ENCODE measurements around the gene NSMF. TPM values are rescaled to one million over a fixed set of nuclear protein-coding genes. Genes with fewer than 3 reads are reported as not detected.

NSMF gene
- total and polyA plus RNA-seq, 2 of the 8 experiments (the other 6 are each of a cell fraction or from before 2014, with no cell fraction given): 56.7 to 65.1 TPM

DNA sequence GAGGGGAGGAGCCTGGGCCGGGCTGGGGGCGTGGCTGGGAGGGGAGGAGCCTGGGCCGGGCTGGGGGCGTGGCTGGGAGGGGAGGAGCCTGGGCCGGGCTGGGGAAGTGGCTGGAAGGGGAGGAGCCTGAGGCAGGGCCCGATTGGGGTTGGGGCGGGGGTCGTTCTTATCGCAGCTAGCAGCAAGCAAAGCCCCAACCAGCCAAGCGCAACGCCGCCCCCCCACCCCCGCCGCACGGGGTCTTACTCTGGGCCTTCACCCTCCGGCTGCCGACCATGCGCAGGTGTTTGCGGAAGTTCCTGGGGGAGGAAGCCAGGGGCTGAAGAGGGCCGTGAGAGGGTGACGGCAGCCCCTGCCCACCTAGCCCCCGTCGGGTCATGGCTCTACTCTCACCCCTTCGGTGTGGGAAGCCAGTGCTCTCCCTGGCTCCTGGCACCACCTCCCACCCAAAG is 5.0 kb downstream of the NSMF start:
- Histone ChIP-seq H3K27ac (ENCODE audit: low read depth, low read length) (0 out of 2 replicates have a peak overlapping the region, but pooled peaks have one; percentile 30), H4K20me1 (replicated peaks in 1 of 2; ENCODE audit: control insufficient read depth in 1 of 2, insufficient read depth in 2 of 2, low read length in 2 of 2) (peaks cover 0 to 13% of the 10 kb centered on the region in 2 experiments), H4K91ac (replicated peaks; ENCODE audit: insufficient read length, low read length) (peak overlapping the region; percentile 5), H2BK5ac (ENCODE audit: low read depth, low read length) (peak overlapping the region; percentile 71; the same call in 1 of the 2 replicates), H2AK5ac (ENCODE audit: low read depth, low read length) (no peak overlapping the region; the same call in 1 of the 2 replicates), H3K4me2 (ENCODE audit: insufficient read depth in 1 of 2, low read depth in 2 of 2, low read length in 2 of 2) (peak overlapping the region; percentile 56 to 67), H3K4me1 (replicated peaks in 1 of 4; ENCODE audit: control insufficient read depth in 3 of 4, insufficient read depth in 4 of 4, low read length in 3 of 4) (peaks cover 0 to 22% (median 17%) of the 10 kb centered on the region in 4 experiments; a peak in 6 of 7 replicates), H3K14ac (ENCODE audit: insufficient read length) (no peak overlapping the region), H2BK12ac (ENCODE audit: low read depth, low read length) (0 out of 2 replicates have a peak overlapping the region, but pooled peaks have one; percentile 50), H3K36me3 (ENCODE audit: control insufficient read depth in 2 of 4, insufficient read depth in 4 of 4, low read length in 3 of 4) (peaks cover 4 to 18% (median 7%) of the 10 kb centered on the region in 4 experiments; a peak in 7 of 8 replicates), H3K4me3 (ENCODE audit: extremely low read depth in 1 of 4, insufficient read depth in 2 of 4, low read depth in 3 of 4, low read length in 4 of 4) (peak overlapping the region; percentile 23 to 56 (median 29); a peak in 7 of 8 replicates), H3K23ac (ENCODE audit: insufficient read length) (no peak overlapping the region), H2BK120ac (replicated peaks; ENCODE audit: low read depth, low read length) (no peak overlapping the region), H2BK15ac (ENCODE audit: low read length) (peak overlapping the region; percentile 92; the same call in 1 of the 2 replicates), H2AFZ (ENCODE audit: low read length) (no peak overlapping the region), H2BK20ac (ENCODE audit: low read length) (no peak overlapping the region), H3K56ac (replicated peaks; ENCODE audit: insufficient read length, low read depth, low read length) (peak overlapping the region; percentile 73), H3K18ac (ENCODE audit: extremely low read depth, low read length) (peak overlapping the region; percentile 83), H3K9ac (replicated peaks in 1 of 4; ENCODE audit: extremely low read depth in 1 of 4, low read depth in 3 of 4, low read length in 3 of 4) (peak overlapping the region in 1 of 4 experiments; percentile 46; a peak in 2 of 7 replicates), H4K5ac (ENCODE audit: insufficient read length, low read depth, low read length) (no peak overlapping the region), H4K8ac (ENCODE audit: extremely low read depth, insufficient read depth, low read length) (peak overlapping the region; percentile 57), H3K23me2 (ENCODE audit: low read depth, low read length) (peaks cover 13% of the 10 kb centered on the region; the same call in 1 of the 2 replicates), H3K4ac (replicated peaks; ENCODE audit: insufficient read length, low read depth, low read length) (no peak overlapping the region), H3K79me2 (ENCODE audit: control insufficient read depth in 1 of 2, insufficient read depth in 2 of 2, low read length in 2 of 2) (no peaks in the 10 kb centered on the region; a peak in 1 of 4 replicates), H3K79me1 (ENCODE audit: low read depth, low read length) (peaks cover 3% of the 10 kb centered on the region; the same call in 1 of the 2 replicates), H3K27me3 (replicated peaks in 1 of 4; ENCODE audit: control insufficient read depth in 3 of 4, extremely low read depth in 1 of 4, insufficient read depth in 3 of 4, low read length in 3 of 4) (no peaks in the 10 kb centered on the region; a peak in 2 of 7 replicates), H3K9me3 (ENCODE audit: insufficient read depth in 2 of 2, low read depth in 1 of 2, low read length in 1 of 2) (no peaks in the 10 kb centered on the region)
- 28% methylated on average over 6 of the region's 24 CpGs; no CpG with 5 or more reads in 1 of the 2 experiments for WGBS, 2 experiments (ENCODE audit: extremely low coverage in 1 of 2, insufficient coverage in 1 of 2, insufficient read length in 1 of 2, insufficient replicate concordance in 2 of 2, low coverage in 1 of 2, low lambda C conversion rate in 2 of 2, missing lambda C conversion rate in 1 of 2)
- DNase-seq (ENCODE audit: low read depth in 1 of 2, low spot score in 2 of 2): peak in 1 of 2 experiments; percentile 86
- CTCF ChIA-PET (ENCODE audit: partially characterized antibody): interaction anchor here (1.3 to 2.5 kb wide), 2 partner anchors 8 to 10 kb away, joined by 6 to 13 read pairs; no protein-coding TSS in a partner anchor
- no peak for FAIRE-seq
- POLR2A ChIA-PET (ENCODE audit: partially characterized antibody): interaction anchor here (1.1 to 3.6 kb wide), 6 partner anchors 8 to 214 kb away, joined by 3 to 28 read pairs (median 4); partner anchors contain the start of genes ENTPD8 and TUBB4B
- TF ChIP-seq RXRA (IDR thresholded peaks at IDR 0.05; ENCODE audit: insufficient read depth, low read depth, low read length) (no peak), SP1 (IDR thresholded peaks at IDR 0.05; ENCODE audit: low read depth, low read length) (no peak), EGR1 (IDR thresholded peaks at IDR 0.05; ENCODE audit: borderline replicate concordance, low read depth, low read length) (no peak), TAF7 (optimal IDR thresholded peaks at IDR 0.05; ENCODE audit: borderline replicate concordance, low read depth, low read length) (no peak), SIN3A (conservative IDR thresholded peaks at IDR 0.05 in 1 of 2, IDR thresholded peaks at IDR 0.05 in 1 of 2; ENCODE audit: low read depth in 1 of 2, low read length in 2 of 2) (no peak), CTBP2 (IDR thresholded peaks at IDR 0.05; ENCODE audit: borderline replicate concordance, insufficient read depth, insufficient read length, low read length) (no peak)
- TF ChIP-seq, protein P1, sequence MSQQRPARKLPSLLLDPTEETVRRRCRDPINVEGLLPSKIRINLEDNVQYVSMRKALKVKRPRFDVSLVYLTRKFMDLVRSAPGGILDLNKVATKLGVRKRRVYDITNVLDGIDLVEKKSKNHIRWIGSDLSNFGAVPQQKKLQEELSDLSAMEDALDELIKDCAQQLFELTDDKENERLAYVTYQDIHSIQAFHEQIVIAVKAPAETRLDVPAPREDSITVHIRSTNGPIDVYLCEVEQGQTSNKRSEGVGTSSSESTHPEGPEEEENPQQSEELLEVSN (IDR thresholded peaks at IDR 0.05): no peak

All from H1 (cell line).